Measurements from ENCODE around the gene KIDINS220.

DNA sequence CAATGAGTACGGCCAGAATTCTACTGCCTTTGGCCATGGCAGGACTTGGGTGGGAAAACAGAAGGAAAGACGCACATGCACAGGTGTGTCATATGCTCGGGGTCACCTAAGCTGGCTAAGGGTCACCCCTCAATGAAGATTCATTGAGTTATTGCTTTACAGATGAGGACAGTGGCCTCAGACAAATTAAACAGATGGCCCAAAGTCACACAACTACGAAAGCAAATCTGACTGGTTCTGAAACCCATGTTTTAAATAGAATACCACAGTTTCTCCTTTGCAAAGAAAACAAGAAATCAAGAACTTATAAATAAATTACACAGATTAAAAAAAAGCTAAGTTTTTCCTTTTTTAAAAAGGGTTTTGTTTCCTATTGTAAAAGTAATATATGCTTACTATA is 85.0 kb downstream of the KIDINS220 start:
- TF ChIP-seq, protein P1, sequence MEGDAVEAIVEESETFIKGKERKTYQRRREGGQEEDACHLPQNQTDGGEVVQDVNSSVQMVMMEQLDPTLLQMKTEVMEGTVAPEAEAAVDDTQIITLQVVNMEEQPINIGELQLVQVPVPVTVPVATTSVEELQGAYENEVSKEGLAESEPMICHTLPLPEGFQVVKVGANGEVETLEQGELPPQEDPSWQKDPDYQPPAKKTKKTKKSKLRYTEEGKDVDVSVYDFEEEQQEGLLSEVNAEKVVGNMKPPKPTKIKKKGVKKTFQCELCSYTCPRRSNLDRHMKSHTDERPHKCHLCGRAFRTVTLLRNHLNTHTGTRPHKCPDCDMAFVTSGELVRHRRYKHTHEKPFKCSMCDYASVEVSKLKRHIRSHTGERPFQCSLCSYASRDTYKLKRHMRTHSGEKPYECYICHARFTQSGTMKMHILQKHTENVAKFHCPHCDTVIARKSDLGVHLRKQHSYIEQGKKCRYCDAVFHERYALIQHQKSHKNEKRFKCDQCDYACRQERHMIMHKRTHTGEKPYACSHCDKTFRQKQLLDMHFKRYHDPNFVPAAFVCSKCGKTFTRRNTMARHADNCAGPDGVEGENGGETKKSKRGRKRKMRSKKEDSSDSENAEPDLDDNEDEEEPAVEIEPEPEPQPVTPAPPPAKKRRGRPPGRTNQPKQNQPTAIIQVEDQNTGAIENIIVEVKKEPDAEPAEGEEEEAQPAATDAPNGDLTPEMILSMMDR (IDR thresholded peaks at IDR 0.05; ENCODE audit: borderline replicate concordance, extremely low read depth, low read length, poor library complexity, severe bottlenecking) = no peak
- no peak for TF ChIP-seq EZH2 (IDR thresholded peaks at IDR 0.05; ENCODE audit: borderline replicate concordance, low read depth, low read length, severe bottlenecking)
